Esophagus squamous epithelium (tissue), 4 donors: Measurements from ENCODE around the gene FAM169A.

Source experiments
- POLR2A ChIP-seq, 4 donors: fragments of 450-650 bp; IDR thresholded peaks; one replicate each; pipeline ENCODE4 v1.6.1; 2017; ENCODE audit warnings: antibody characterized with exemption in 4 of 4, mild to moderate bottlenecking in 4 of 4, moderate library complexity in 3 of 4
- TF ChIP-seq, protein P1 (sequence below), 6 experiments: fragments of 450-650 bp in 4 of 6; fragments of 200-600 bp in 2 of 6; sonication (generic) in 2 of 6; IDR thresholded peaks; one replicate each; pipeline ENCODE4 v1.5.1; 2016 to 2019; ENCODE audit warnings: antibody characterized with exemption in 6 of 6, mild to moderate bottlenecking in 4 of 6, moderate library complexity in 4 of 6

DNA sequence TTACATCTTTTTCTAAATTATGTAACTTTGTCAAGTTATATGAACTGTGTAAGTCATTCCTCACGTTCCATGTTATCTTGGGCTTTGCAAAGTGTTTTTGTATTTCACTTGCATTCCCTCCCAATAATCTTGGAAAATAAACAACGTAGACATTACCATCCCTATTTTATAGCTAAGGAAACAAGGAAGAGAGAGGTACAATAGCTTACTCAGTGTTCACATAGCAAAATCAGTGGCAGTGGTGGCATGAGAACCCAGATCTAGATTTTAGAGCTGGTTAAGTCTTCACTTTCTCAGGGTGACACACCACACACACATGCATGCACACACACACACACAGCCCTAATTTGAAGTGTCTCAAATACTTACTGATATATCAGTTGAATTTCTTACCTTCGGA lies 65.0 kb downstream of the FAM169A start:
- TF ChIP-seq, protein P1, sequence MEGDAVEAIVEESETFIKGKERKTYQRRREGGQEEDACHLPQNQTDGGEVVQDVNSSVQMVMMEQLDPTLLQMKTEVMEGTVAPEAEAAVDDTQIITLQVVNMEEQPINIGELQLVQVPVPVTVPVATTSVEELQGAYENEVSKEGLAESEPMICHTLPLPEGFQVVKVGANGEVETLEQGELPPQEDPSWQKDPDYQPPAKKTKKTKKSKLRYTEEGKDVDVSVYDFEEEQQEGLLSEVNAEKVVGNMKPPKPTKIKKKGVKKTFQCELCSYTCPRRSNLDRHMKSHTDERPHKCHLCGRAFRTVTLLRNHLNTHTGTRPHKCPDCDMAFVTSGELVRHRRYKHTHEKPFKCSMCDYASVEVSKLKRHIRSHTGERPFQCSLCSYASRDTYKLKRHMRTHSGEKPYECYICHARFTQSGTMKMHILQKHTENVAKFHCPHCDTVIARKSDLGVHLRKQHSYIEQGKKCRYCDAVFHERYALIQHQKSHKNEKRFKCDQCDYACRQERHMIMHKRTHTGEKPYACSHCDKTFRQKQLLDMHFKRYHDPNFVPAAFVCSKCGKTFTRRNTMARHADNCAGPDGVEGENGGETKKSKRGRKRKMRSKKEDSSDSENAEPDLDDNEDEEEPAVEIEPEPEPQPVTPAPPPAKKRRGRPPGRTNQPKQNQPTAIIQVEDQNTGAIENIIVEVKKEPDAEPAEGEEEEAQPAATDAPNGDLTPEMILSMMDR (IDR thresholded peaks at IDR 0.05) = no peak
- TF ChIP-seq POLR2A (IDR thresholded peaks at IDR 0.05) = no peak
